RWPE1 (cell line): ENCODE results near the gene ACTN3.

Source experiments
- CTCF ChIA-PET: fragments of 350-600 bp; sonication (Branson Sonifier 250); formaldehyde crosslinking; extraction: SDS; loops from one replicate; lab custom pipeline; 2021; lab: Yijun Ruan, JAX
- POLR2A ChIA-PET: fragments of 400-600 bp; formaldehyde crosslinking; extraction: SDS; loops from one replicate; lab custom pipeline; 2020; ENCODE audit warnings: antibody characterized with exemption; ENCODE audit not compliant: low non-redundant PET; lab: Yijun Ruan, JAX
- DNase-seq: peaks from one replicate; pipeline ENCODE4 v3.0.0; 2012; ENCODE audit warnings: low spot score
- H3K27ac ChIP-seq: fragments of 450-650 bp; 2 replicates; pipeline ENCODE4 v1.5.1; 2017
- CTCF ChIP-seq: fragments of 450-650 bp; conservative IDR thresholded peaks from 2 replicates; pipeline ENCODE4 v1.5.1; 2017; ENCODE audit warnings: low read depth, mild to moderate bottlenecking

Gene ACTN3

GRCh38 chr11:66556086-66556485 lies 9.4 kb downstream of the ACTN3 start:
- POLR2A ChIA-PET, result no interaction called here
- no peak overlapping the region for H3K27ac ChIP-seq
- no peak for DNase-seq
- CTCF ChIA-PET, result no interaction called here
- TF ChIP-seq CTCF, result no peak

- no peak for DNase-seq
- no peak overlapping the region for H3K27ac ChIP-seq
- ChIA-PET CTCF (interaction anchor here (0.6 kb wide), 1 partner anchor 90 kb away, joined by 4 read pairs; no protein-coding TSS in a partner anchor), POLR2A (no interaction called here)
- no peak for TF ChIP-seq CTCF
Measured at GRCh38 chr11:66557733-66558326, 11.1 kb downstream of the ACTN3 start.

- TF ChIP-seq CTCF, result no peak
- no peak for DNase-seq
- ChIA-PET POLR2A (no interaction called here), CTCF (interaction anchor here (0.5 kb wide), 1 partner anchor 687 kb away, joined by 3 read pairs; no protein-coding TSS in a partner anchor)
- H3K27ac ChIP-seq, result no peak overlapping the region
Measured at GRCh38 chr11:66559142-66559865, 12.6 kb downstream of the ACTN3 start.

GRCh38 chr11:66559866-66560676 lies 13.4 kb downstream of the ACTN3 start:
- DNase-seq, result no peak
- H3K27ac ChIP-seq, result no peak overlapping the region
- ChIA-PET POLR2A (no interaction called here), CTCF (interaction anchor here (0.5 kb wide), 1 partner anchor 686 kb away, joined by 3 read pairs; no protein-coding TSS in a partner anchor)
- TF ChIP-seq CTCF, result no peak

- ChIA-PET CTCF (interaction anchor here (1.2 to 1.3 kb wide), 2 partner anchors 77 to 117 kb away, joined by 3 read pairs; no protein-coding TSS in a partner anchor), POLR2A (no interaction called here)
- H3K27ac ChIP-seq, result no peak overlapping the region
- TF ChIP-seq CTCF, result no peak
- DNase-seq, result no peak
Measured at GRCh38 chr11:66561178-66561974, 14.7 kb downstream of the ACTN3 start.

GRCh38 chr11:66561975-66562248 lies 15.2 kb downstream of the ACTN3 start:
- TF ChIP-seq CTCF, result no peak
- H3K27ac ChIP-seq, result no peak overlapping the region
- POLR2A ChIA-PET, result interaction anchor here (0.6 kb wide), 1 partner anchor 10 kb away, joined by 5 read pairs; no protein-coding TSS in a partner anchor
- no peak for DNase-seq
- CTCF ChIA-PET, result interaction anchor here (1.2 to 1.3 kb wide), 2 partner anchors 76 to 117 kb away, joined by 3 read pairs; no protein-coding TSS in a partner anchor
